PC-3 (cell line): Measurements from ENCODE around the gene CAMTA1.
"Not testable (repeated sequence)": the region's sequence is repeated elsewhere in the genome, so short reads cannot be mapped to it uniquely, and the experiment has no call there.

Experiments used
- CTCF ChIP-seq: fragments of 300-600 bp; sonication (generic); conservative IDR thresholded peaks from 2 replicates; pipeline ENCODE4 v1.5.1; 2017; ENCODE audit warnings: antibody characterized with exemption, low read depth, mild to moderate bottlenecking, low read length
- EZH2 ChIP-seq: fragments of 300-600 bp; sonication (generic); IDR thresholded peaks from one replicate; pipeline ENCODE4 v1.6.1; 2017; ENCODE audit warnings: antibody characterized with exemption, mild to moderate bottlenecking, low read length; ENCODE audit not compliant: unreplicated experiment

GRCh38 chr1:6810146-6810734 is 25.0 kb downstream of the CAMTA1 start:
- not testable (repeated sequence) for TF ChIP-seq CTCF, EZH2
